ENCODE measurements around the gene KCNK1. TPM values are rescaled to one million over a fixed set of nuclear protein-coding genes. Genes with fewer than 3 reads are reported as not detected.

KCNK1 gene
- total RNA-seq, 4 donors from 2014 or later: 2.2 to 5.5 (median 3.2) TPM

DNA sequence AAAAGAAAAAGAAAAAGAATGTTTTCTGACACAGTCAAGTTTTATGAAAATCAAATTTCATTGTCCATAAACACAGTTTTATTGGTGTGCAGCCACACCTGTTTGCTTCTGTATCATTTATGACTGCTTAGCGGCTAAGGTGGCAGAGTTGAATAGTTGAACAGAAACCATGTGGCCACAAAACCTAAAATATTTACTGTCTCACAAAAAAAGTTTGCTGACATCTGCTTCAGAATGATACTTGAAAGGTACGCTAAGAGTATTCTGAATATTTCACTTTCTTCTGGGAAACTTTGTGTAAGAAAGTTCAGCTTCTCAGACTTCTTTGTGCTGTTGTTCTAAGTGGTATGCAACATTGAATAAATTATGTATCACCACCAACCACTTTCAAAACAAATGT is 6.2 kb downstream of the KCNK1 start:
- Histone ChIP-seq H3K9me3 (no peaks in the 10 kb centered on the region), H3K4me3 (no peak overlapping the region), H3K36me3 (no peaks in the 10 kb centered on the region), H3K27me3 (peaks cover 22% of the 10 kb centered on the region), H3K4me1 (peaks cover 0 to 5% (median 0%) of the 10 kb centered on the region in 3 donors), H3K27ac (no peak overlapping the region)
- TF ChIP-seq EP300 (IDR thresholded peaks at IDR 0.05) (no peak), POLR2A (IDR thresholded peaks at IDR 0.05) (no peak), POLR2AphosphoS5 (IDR thresholded peaks at IDR 0.05) (no peak)
- TF ChIP-seq, protein P1, sequence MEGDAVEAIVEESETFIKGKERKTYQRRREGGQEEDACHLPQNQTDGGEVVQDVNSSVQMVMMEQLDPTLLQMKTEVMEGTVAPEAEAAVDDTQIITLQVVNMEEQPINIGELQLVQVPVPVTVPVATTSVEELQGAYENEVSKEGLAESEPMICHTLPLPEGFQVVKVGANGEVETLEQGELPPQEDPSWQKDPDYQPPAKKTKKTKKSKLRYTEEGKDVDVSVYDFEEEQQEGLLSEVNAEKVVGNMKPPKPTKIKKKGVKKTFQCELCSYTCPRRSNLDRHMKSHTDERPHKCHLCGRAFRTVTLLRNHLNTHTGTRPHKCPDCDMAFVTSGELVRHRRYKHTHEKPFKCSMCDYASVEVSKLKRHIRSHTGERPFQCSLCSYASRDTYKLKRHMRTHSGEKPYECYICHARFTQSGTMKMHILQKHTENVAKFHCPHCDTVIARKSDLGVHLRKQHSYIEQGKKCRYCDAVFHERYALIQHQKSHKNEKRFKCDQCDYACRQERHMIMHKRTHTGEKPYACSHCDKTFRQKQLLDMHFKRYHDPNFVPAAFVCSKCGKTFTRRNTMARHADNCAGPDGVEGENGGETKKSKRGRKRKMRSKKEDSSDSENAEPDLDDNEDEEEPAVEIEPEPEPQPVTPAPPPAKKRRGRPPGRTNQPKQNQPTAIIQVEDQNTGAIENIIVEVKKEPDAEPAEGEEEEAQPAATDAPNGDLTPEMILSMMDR (IDR thresholded peaks at IDR 0.05): no peak
- ATAC-seq: no peak
- 94 to 95% methylated on average over 2 of the region's 2 CpGs for WGBS, 2 donors (ENCODE audit: low coverage in 1 of 2)

DNA sequence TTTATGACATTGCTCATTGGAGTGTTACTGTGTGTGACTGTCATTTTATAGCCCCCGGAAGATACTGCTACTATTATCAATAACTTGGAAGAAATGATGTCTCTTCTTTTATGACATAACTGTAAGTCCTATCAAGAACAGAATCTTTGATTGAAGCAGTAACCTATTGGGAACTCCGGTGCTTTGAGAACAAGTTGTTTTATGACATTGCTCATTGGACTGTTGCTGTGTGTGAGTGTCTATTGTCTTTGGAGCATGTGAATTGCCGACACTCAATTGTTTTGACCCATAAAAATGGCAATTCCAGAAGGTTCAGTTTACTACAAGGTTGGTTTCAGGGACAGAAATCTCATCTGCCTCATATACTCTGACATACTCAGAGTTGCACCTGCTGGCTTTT is 8.0 kb downstream of the KCNK1 start:
- TF ChIP-seq, protein P1 (IDR thresholded peaks at IDR 0.05): no peak
- TF ChIP-seq EP300 (IDR thresholded peaks at IDR 0.05) (no peak), POLR2AphosphoS5 (IDR thresholded peaks at IDR 0.05) (no peak), POLR2A (IDR thresholded peaks at IDR 0.05) (no peak)
- Histone ChIP-seq H3K4me3 (no peak overlapping the region), H3K27ac (no peak overlapping the region), H3K9me3 (no peaks in the 10 kb centered on the region), H3K36me3 (no peaks in the 10 kb centered on the region), H3K27me3 (peaks cover 16% of the 10 kb centered on the region), H3K4me1 (no peaks in the 10 kb centered on the region)
- ATAC-seq: no peak
- 75 to 84% methylated on average over 1 to 3 of the region's 3 CpGs for WGBS, 2 donors (ENCODE audit: low coverage in 1 of 2)

DNA sequence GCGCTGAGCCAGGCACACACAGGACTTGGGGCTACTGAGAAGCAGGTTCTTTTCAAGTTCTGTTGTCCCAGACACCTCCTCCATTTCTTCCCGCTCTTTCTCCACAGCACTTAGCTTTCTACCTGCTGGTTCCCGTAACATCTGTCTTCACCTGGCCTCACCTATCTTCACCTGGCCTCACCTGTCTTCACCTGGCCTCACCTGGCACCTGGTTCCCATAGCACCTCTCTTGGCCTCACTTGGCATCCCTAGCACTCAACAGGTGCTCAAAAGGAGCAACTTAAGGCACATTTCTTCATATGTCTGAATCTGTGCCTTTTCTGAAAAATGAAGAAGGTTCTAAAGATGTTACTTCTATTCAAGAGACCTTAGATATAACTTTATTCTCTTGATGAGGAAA is 10.4 kb downstream of the KCNK1 start:
- H3K4me3 ChIP-seq: no peak overlapping the region
- H3K9me3 ChIP-seq: no peaks in the 10 kb centered on the region
- H3K27me3 ChIP-seq: peaks cover 5% of the 10 kb centered on the region
- TF ChIP-seq, protein P1 (IDR thresholded peaks at IDR 0.05): no peak
- TF ChIP-seq POLR2A (IDR thresholded peaks at IDR 0.05): no peak
- no peak for TF ChIP-seq POLR2AphosphoS5 (IDR thresholded peaks at IDR 0.05)
- TF ChIP-seq EP300 (IDR thresholded peaks at IDR 0.05): no peak
- WGBS, 2 donors (ENCODE audit: low coverage in 1 of 2): 90 to 95% methylated on average over 3 of the region's 3 CpGs
- no peak overlapping the region for H3K27ac ChIP-seq
- no peak for ATAC-seq
- H3K36me3 ChIP-seq: no peaks in the 10 kb centered on the region
- H3K4me1 ChIP-seq: no peaks in the 10 kb centered on the region

DNA sequence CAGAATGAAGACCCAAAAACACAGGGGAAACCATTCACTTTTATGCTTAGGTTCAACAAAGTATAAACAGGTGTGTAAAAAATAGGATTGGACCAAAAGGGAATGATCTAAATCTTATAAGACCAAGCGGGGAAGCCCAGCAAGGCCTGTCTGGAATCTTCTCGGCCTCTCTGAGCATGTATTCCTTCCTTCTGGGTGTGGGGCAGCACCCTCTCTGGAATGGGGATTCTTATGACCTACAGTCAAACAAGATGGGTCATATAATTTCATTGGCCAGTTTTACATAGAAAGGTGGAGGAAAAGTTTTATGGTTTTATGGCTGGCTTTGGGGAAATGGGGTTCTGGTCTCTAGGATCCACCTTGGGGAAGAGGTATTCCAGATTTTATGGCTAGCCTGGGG is 11.2 kb downstream of the KCNK1 start:
- no peak for TF ChIP-seq EP300 (IDR thresholded peaks at IDR 0.05)
- TF ChIP-seq POLR2AphosphoS5 (IDR thresholded peaks at IDR 0.05): no peak
- no peak for TF ChIP-seq POLR2A (IDR thresholded peaks at IDR 0.05)
- TF ChIP-seq, protein P1 (IDR thresholded peaks at IDR 0.05): no peak
- no peaks in the 10 kb centered on the region for H3K4me1 ChIP-seq
- whole genome bisulfite sequencing, 2 donors (ENCODE audit: low coverage in 1 of 2): 94% methylated on average over 2 of the region's 2 CpGs; no CpG with 5 or more reads in 1 of the 2 donors
- ATAC-seq: no peak
- H3K36me3 ChIP-seq: no peaks in the 10 kb centered on the region
- H3K4me3 ChIP-seq: no peak overlapping the region
- H3K27ac ChIP-seq: no peak overlapping the region
- no peaks in the 10 kb centered on the region for H3K27me3 ChIP-seq
- no peaks in the 10 kb centered on the region for H3K9me3 ChIP-seq

DNA sequence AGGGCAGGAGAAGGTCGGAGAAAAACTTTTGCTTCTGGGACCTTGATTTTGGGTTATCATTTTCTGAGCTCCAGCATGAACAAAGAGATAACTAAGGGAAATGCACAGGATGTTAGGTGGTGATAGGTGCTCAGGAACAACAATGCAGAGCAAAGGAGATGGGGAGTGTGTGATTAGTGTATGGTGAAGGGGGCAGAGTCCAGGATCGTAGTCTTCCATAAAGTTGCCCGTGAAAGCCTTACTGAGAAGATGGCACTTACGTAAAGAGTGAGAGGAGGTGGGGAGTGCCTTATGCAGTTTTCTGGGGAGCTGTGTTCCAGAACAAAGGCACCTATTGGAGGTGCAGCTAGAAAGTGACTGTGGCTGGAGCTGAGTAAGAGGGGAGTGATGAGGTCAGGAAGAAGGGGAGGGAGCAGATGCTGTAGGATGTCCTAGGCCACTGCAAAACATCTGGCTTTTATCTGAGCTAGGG is 11.6 kb downstream of the KCNK1 start:
- WGBS, 2 donors (ENCODE audit: low coverage in 1 of 2): 70 to 84% methylated on average over 4 of the region's 4 CpGs
- no peak overlapping the region for H3K27ac ChIP-seq
- no peak overlapping the region for H3K4me3 ChIP-seq
- H3K36me3 ChIP-seq: no peaks in the 10 kb centered on the region
- ATAC-seq: no peak
- H3K27me3 ChIP-seq: no peaks in the 10 kb centered on the region
- no peaks in the 10 kb centered on the region for H3K9me3 ChIP-seq
- TF ChIP-seq POLR2A (IDR thresholded peaks at IDR 0.05) (no peak), POLR2AphosphoS5 (IDR thresholded peaks at IDR 0.05) (no peak), EP300 (IDR thresholded peaks at IDR 0.05) (no peak)
- TF ChIP-seq, protein P1 (IDR thresholded peaks at IDR 0.05): no peak
- no peaks in the 10 kb centered on the region for H3K4me1 ChIP-seq
